22Rv1 (cell line): ENCODE data around the gene AWAT2.

Experiments used
- H3K27ac ChIP-seq: fragments of 450-650 bp; 2 replicates; pipeline ENCODE4 v1.5.1; 2017
- ZFX ChIP-seq: fragments of 450-650 bp; IDR thresholded peaks from 2 replicates; pipeline ENCODE4 v1.6.1; 2017; ENCODE audit warnings: antibody characterized with exemption, borderline replicate concordance
- TF ChIP-seq, protein P1 (sequence below): fragments of 450-650 bp; IDR thresholded peaks from 2 replicates; pipeline ENCODE4 v1.5.1; 2017; ENCODE audit warnings: mild to moderate bottlenecking

Gene AWAT2

DNA sequence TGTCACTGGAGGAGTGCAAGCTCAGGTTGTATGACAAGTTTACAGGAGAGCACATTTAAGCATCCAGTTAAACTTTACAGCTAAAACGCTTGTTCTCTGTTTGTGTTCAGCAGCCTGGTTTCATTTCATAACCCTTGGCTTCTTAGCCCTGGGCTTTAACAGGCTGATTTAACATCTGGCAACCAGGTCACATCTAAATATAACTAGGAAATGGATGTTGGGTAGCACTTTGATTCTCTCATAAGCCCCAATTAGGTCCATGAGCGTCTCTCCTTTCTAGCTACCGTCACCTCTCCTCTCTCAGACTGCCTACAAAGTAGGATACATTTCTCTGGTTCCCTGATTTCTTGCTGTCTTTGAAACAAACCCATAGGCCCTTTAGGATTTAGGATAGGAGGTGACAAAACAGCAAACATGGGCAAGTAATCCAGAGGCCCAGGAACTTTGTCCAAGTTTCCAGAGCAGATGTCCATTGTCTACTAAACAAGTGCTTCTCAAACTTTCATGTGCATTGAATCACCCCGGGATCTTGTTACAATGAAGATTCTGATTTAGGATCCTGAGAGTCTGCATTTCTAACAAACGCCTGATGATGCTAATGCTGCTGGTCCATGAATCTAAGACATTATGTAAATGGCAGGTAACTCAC is 35.0 kb upstream of the AWAT2 start:
- TF ChIP-seq ZFX = no peak
- TF ChIP-seq, protein P1, sequence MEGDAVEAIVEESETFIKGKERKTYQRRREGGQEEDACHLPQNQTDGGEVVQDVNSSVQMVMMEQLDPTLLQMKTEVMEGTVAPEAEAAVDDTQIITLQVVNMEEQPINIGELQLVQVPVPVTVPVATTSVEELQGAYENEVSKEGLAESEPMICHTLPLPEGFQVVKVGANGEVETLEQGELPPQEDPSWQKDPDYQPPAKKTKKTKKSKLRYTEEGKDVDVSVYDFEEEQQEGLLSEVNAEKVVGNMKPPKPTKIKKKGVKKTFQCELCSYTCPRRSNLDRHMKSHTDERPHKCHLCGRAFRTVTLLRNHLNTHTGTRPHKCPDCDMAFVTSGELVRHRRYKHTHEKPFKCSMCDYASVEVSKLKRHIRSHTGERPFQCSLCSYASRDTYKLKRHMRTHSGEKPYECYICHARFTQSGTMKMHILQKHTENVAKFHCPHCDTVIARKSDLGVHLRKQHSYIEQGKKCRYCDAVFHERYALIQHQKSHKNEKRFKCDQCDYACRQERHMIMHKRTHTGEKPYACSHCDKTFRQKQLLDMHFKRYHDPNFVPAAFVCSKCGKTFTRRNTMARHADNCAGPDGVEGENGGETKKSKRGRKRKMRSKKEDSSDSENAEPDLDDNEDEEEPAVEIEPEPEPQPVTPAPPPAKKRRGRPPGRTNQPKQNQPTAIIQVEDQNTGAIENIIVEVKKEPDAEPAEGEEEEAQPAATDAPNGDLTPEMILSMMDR = no peak

DNA sequence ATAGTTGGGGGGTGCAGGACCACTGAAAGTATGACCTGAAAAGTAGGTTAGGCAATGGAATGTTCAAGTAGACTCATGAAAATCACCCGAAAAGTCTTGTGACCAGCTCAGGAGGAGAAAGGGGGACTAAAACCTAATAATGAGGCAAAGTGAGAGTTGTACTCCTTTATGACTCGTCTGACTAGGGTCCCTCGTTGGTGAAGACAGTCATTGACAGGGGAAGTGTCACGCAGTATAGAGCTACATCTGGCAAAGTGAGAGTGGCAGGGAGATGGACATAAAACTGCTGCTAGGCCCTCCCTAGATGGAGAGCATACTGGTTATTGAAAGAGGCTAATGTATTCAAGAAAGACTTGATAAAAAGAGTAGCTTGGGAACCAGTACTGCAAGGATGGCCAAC is 33.0 kb upstream of the AWAT2 start:
- no peak for TF ChIP-seq ZFX
- TF ChIP-seq, protein P1 = no peak
- H3K27ac ChIP-seq = no peak overlapping the region

More for the DNA sequence above, 35.0 kb upstream of the AWAT2 start:
- no peak overlapping the region for H3K27ac ChIP-seq

DNA sequence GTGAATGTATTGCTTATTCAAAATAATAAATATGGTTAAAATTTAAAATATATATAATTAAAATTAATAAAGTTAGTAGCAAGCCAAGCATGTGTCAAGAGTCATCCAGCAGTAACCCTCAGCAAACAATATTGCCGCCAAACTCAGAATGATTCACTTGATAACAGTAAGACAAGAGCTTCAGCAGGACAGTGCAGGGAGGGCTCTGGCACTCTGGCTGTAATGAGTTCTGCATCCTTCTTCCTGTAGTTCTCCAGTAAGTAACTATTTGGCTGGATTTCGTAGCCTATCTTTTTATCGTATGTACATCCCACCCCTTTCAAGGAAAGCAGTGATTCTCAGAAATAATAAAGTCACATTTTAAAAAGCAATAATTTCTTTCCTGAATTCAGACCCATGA is 30.1 kb upstream of the AWAT2 start:
- no peak overlapping the region for H3K27ac ChIP-seq
- TF ChIP-seq, protein P1 = no peak
- no peak for TF ChIP-seq ZFX

DNA sequence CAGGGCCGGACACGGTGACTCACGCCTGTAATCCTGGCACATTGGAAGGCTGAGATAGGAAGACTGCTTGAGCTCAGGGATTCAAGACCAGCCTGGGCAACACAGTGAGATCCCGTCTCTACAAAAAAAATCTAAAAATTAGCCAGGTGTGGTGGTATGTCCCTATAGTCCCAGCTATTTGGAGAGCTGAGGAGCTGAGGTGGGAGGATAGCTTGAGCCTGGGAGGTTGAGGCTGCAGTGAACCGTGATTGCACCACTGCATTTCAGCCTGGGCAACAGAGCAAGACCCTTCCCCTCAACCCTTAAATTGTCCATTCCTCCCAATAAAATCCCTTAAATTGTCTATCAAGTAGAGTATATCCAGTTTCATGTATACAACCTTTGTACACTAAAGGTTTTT is 29.6 kb upstream of the AWAT2 start:
- no peak overlapping the region for H3K27ac ChIP-seq
- TF ChIP-seq, protein P1 = no peak
- no peak for TF ChIP-seq ZFX

DNA sequence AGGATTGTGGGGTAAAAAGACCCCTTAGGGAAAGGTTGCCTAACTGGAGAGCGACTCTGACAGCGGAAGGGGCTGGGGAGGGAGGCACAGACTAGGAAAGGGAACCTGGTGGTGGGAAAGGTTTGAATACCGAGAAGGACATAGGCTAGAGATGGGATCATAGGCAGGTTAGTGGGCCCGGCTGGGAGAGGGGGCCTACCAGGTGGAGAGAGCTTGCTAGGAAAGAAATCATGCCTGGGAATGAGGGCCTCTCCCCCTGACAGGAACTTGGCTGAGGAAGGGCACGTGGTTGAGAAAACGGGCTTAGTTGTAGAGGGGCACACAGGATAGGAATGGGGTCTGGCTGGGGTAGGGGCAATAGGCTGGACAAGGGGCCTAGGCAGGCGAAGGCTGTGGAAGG is 16.9 kb upstream of the AWAT2 start:
- TF ChIP-seq, protein P1 = no peak
- no peak for TF ChIP-seq ZFX
- H3K27ac ChIP-seq = no peak overlapping the region

DNA sequence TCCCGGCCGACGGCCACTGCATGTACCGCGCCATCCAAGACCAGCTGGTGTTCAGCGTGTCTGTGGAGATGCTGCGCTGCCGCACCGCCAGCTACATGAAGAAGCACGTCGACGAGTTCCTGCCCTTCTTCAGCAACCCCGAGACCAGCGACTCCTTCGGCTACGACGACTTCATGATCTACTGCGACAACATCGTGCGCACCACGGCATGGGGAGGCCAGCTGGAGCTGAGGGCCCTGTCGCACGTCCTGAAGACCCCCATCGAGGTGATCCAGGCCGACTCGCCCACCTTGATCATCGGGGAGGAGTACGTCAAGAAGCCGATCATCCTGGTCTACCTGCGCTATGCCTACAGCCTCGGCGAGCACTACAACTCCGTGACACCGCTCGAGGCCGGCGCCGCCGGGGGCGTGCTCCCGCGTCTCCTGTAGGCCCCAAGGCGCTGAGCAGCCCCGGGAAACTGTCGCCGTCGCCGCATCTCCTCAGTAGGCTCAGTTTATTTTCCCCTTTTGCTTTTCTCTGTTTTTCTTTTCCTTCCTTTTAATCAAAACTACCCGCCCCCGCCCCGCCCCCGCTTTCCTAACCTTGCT is 13.3 kb upstream of the AWAT2 start:
- no peak for TF ChIP-seq ZFX
- TF ChIP-seq, protein P1 = no peak
- no peak overlapping the region for H3K27ac ChIP-seq

DNA sequence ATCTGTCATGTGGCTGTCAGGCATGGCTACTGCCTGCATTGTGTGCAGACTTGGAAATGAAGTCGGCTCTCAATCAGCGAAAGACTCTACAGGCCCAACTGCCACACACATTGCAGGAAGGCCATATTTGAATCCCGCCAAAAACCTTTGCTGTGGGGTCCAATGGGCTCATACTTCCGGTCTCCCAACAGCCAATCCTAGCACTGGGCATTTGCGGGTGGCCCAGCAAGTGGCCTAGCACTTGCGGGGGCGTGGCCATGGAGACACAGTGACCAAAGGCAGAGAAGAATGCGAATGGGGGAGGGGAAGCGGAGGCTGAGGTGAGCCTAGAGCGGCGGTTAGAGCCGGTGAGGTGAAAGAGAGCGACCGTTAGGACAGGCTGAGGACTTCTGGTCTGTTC is 12.3 kb upstream of the AWAT2 start, which contains the start of gene OTUD6A:
OTUD6A (plus strand) TSS at position 382 of the 400 bp plus-strand sequence. CDS start 68 bp downstream, outside the sequence.
- H3K27ac ChIP-seq = no peak within 1 kb of the TSS
- no peak for TF ChIP-seq ZFX
- TF ChIP-seq, protein P1 = no peak
